Measurements from ENCODE around the gene CCDC60. TPM values are rescaled to one million over a fixed set of nuclear protein-coding genes. Genes with fewer than 3 reads are reported as not detected.

Gene CCDC60
- total RNA-seq, 1 donor from 2014 or later = not detected

DNA sequence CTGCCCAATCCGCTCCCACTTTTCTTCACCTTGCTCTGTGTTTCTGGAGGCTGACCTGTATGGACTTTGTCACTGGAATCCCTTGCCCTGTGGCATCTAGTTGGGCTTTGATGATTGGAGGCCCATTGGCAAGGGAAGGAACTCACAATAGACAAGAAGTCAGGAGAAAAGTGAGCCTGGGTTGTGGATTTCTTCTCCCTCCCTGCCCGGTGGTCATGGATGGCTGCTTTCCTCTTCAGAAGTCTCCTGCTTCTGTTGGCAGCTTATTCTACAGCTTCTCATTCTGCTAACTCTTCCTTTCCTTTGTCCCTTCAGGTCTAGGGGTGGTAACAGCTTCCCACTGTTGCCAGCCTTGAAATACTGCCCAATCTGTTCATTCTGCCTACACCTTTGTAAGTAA, 13.9 kb upstream of the CCDC60 start:
- peaks cover 2% of the 10 kb centered on the region for H3K27me3 Mint-ChIP-seq (ENCODE audit: low read depth)

GRCh38 chr12:119322301-119322723, 12.2 kb upstream of the CCDC60 start:
- H3K4me3 Mint-ChIP-seq (ENCODE audit: unreplicated experiment) = no peak overlapping the region
- no peak overlapping the region for H3K27ac Mint-ChIP-seq (ENCODE audit: unreplicated experiment)
- peaks cover 6% of the 10 kb centered on the region for H3K9me3 Mint-ChIP-seq (ENCODE audit: low read depth)
- peaks cover 2% of the 10 kb centered on the region for H3K27me3 Mint-ChIP-seq (ENCODE audit: low read depth)
- no peaks in the 10 kb centered on the region for H3K4me1 Mint-ChIP-seq (ENCODE audit: low read depth)
- no peak for DNase-seq (ENCODE audit: low spot score)
- no peaks in the 10 kb centered on the region for H3K36me3 Mint-ChIP-seq (ENCODE audit: low read depth)
- no peak for TF ChIP-seq CTCF (IDR thresholded peaks at IDR 0.05)

More for the DNA sequence above, 13.9 kb upstream of the CCDC60 start:
- no peaks in the 10 kb centered on the region for H3K4me1 Mint-ChIP-seq (ENCODE audit: low read depth)
- TF ChIP-seq CTCF (IDR thresholded peaks at IDR 0.05) = no peak
- no peak overlapping the region for H3K27ac Mint-ChIP-seq (ENCODE audit: unreplicated experiment)
- DNase-seq (ENCODE audit: low spot score) = no peak
- no peaks in the 10 kb centered on the region for H3K36me3 Mint-ChIP-seq (ENCODE audit: low read depth)
- H3K9me3 Mint-ChIP-seq (ENCODE audit: low read depth) = peaks cover 6% of the 10 kb centered on the region
- H3K4me3 Mint-ChIP-seq (ENCODE audit: unreplicated experiment) = no peak overlapping the region

- Mint-ChIP-seq H3K27me3 (ENCODE audit: low read depth) (no peaks in the 10 kb centered on the region), H3K4me3 (ENCODE audit: unreplicated experiment) (no peak overlapping the region), H3K9me3 (ENCODE audit: low read depth) (peaks cover 6% of the 10 kb centered on the region), H3K4me1 (ENCODE audit: low read depth) (no peaks in the 10 kb centered on the region), H3K27ac (ENCODE audit: unreplicated experiment) (no peak overlapping the region), H3K36me3 (ENCODE audit: low read depth) (no peaks in the 10 kb centered on the region)
- no peak for TF ChIP-seq CTCF (IDR thresholded peaks at IDR 0.05)
- DNase-seq (ENCODE audit: low spot score) = no peak
Observed at GRCh38 chr12:119325813-119326212, 8.7 kb upstream of the CCDC60 start.

- no peaks in the 10 kb centered on the region for H3K36me3 Mint-ChIP-seq (ENCODE audit: low read depth)
- no peak for DNase-seq (ENCODE audit: low spot score)
- peaks cover 6% of the 10 kb centered on the region for H3K9me3 Mint-ChIP-seq (ENCODE audit: low read depth)
- no peak overlapping the region for H3K27ac Mint-ChIP-seq (ENCODE audit: unreplicated experiment)
- TF ChIP-seq CTCF (IDR thresholded peaks at IDR 0.05) = no peak
- H3K4me3 Mint-ChIP-seq (ENCODE audit: unreplicated experiment) = no peak overlapping the region
- H3K4me1 Mint-ChIP-seq (ENCODE audit: low read depth) = no peaks in the 10 kb centered on the region
- no peaks in the 10 kb centered on the region for H3K27me3 Mint-ChIP-seq (ENCODE audit: low read depth)
Observed at GRCh38 chr12:119326341-119326740, 8.2 kb upstream of the CCDC60 start.

- Mint-ChIP-seq H3K9me3 (ENCODE audit: low read depth) (peaks cover 6% of the 10 kb centered on the region), H3K4me3 (ENCODE audit: unreplicated experiment) (no peak overlapping the region), H3K27ac (ENCODE audit: unreplicated experiment) (no peak overlapping the region), H3K4me1 (ENCODE audit: low read depth) (no peaks in the 10 kb centered on the region), H3K27me3 (ENCODE audit: low read depth) (peaks cover 1% of the 10 kb centered on the region), H3K36me3 (ENCODE audit: low read depth) (no peaks in the 10 kb centered on the region)
- TF ChIP-seq CTCF (IDR thresholded peaks at IDR 0.05) = no peak
- DNase-seq (ENCODE audit: low spot score) = no peak
Observed at GRCh38 chr12:119327471-119327870, 7.1 kb upstream of the CCDC60 start.
